Pancreas (tissue), 10 donors: ENCODE measurements around the gene DGKK. TPM values are rescaled to one million over a fixed set of nuclear protein-coding genes. Genes with fewer than 3 reads are reported as not detected.

Source experiments
- ATAC-seq, 4 donors: fragments of 200-7000 bp; cut with Tn5 transposase; one replicate each; pipeline versions ENCODE4 v1.8.0 to v1.9.1; 2020; ENCODE audit warnings: mild to moderate bottlenecking in 4 of 4, moderate library complexity in 4 of 4
- DNase-seq, 6 donors: peaks; one replicate each; pipeline ENCODE4 v3.0.0-alpha.2; 2020
- FAIRE-seq: peaks from 2 replicates; lab custom pipeline; 2012; peaks lifted over from hg19 to GRCh38; lab: Jason Lieb, UNC
- H3K27ac ChIP-seq, 4 donors: fragments of 200-600 bp; sonication (generic); 1 replicate in 3 of 4; 2 replicates in 1 of 4; pipeline versions ENCODE4 v1.5.0 to v1.8.0; 2020
- H3K27me3 ChIP-seq, 4 donors: fragments of 200-600 bp; one replicate each; pipeline ENCODE4 v1.8.0; 2021
- H3K36me3 ChIP-seq, 3 donors: fragments of 200-600 bp; sonication (generic) in 1 of 3; one replicate each; pipeline versions ENCODE4 v1.5.0 to v1.8.0; 2020 to 2021
- H3K4me1 ChIP-seq, 3 donors: fragments of 200-600 bp; one replicate each; pipeline ENCODE4 v1.8.0; 2021
- H3K4me3 ChIP-seq, 4 donors: fragments of 200-600 bp; sonication (generic) in 2 of 4; one replicate each; pipeline versions ENCODE4 v1.5.0 to v1.8.0; 2020 to 2021
- H3K9me3 ChIP-seq, 4 donors: fragments of 200-600 bp; one replicate each; pipeline ENCODE4 v1.8.0; 2021
- WGBS, 2 donors: extraction: QIAGEN DNeasy Blood & Tissue Kit; methylation state at CpG; one replicate each; pipeline ENCODE4 v1.1.7; 2013; 5-methylcytosine and 5-hydroxymethylcytosine counted together
- intact Hi-C, 3 donors: fragments of 100-400 bp; cut with DNase I; formaldehyde crosslinking; loops; one replicate each; pipeline versions ENCODE4 v1.11.1 to v1.14.2; 2022
- polyA plus RNA-seq, 2 donors: library from polyadenylated mRNA; stranded (reverse); fragments of 200-250 nt; gene quantifications; one replicate each; pipeline ENCODE4 v1.2.3, GENCODE V29; 2013
- total RNA-seq, 6 donors: library from RNA; stranded (reverse); fragmentation: NEBNext Ultra II Directional in 4 of 6; extraction: Animal tissue kit (Norgen Biotek cat#: 25700) in 4 of 6; gene quantifications; one replicate each; pipeline versions ENCODE4 v1.2.1 to v1.2.4, GENCODE V29; 2021 to 2023
- TF ChIP-seq, protein P1 (sequence below), 4 donors: fragments of 200-600 bp; sonication (generic) in 3 of 4; IDR thresholded peaks; one replicate each; pipeline versions ENCODE4 v1.5.0 to v1.8.0; 2021; ENCODE audit warnings: antibody characterized with exemption in 4 of 4
- donor health status: healthy with polysubstance abuse.
- donor health status: DM: no; HTN: no; CAD: no; lungs with moderate emphysema.
- donor health status: DM: no; HTN: no; CAD: no.
- donor health status: control.
- donor health status: control.
- donor health status: Bipolar disorder and iron deficiency.
- donor health status: DM: yes; HTN: yes; CAD: no.
- donor health status: DM: no; HTN: no; CAD: no.
- donor health status: DM: no; HTN: no; CAD: no.
- donor health status: DM: yes; HTN: yes; CAD: no.

DGKK gene
- total and polyA plus RNA-seq, 8 donors = not detected

DNA sequence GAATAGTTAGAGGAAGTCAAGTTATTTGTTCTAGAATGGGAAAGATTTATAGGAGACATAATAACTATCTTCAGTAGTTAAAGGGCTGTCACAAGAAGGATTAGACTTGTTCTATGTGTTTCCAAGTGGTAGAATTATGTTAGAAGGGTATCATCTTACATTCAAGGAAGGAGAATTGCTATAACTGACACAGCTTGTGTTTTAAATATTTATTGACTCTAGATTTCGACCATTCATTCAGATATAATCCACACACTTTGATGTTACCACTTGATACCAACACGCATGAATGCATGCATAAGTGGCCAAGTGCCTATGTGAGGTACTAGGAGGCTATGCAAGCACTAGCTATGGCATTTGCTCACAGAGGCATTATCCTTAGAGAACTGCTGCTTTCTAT lies 143.4 kb downstream of the DGKK start:
- WGBS, 2 donors = 45 to 57% methylated on average over 2 of the region's 2 CpGs
- Histone ChIP-seq H3K4me1 (no peaks in the 10 kb centered on the region), H3K4me3 (no peak overlapping the region), H3K9me3 (no peaks in the 10 kb centered on the region), H3K27ac (no peak overlapping the region), H3K27me3 (peaks cover 0 to 4% (median 2%) of the 10 kb centered on the region in 4 donors), H3K36me3 (no peaks in the 10 kb centered on the region)
- no peak for DNase-seq
- ATAC-seq = no peak
- TF ChIP-seq, protein P1, sequence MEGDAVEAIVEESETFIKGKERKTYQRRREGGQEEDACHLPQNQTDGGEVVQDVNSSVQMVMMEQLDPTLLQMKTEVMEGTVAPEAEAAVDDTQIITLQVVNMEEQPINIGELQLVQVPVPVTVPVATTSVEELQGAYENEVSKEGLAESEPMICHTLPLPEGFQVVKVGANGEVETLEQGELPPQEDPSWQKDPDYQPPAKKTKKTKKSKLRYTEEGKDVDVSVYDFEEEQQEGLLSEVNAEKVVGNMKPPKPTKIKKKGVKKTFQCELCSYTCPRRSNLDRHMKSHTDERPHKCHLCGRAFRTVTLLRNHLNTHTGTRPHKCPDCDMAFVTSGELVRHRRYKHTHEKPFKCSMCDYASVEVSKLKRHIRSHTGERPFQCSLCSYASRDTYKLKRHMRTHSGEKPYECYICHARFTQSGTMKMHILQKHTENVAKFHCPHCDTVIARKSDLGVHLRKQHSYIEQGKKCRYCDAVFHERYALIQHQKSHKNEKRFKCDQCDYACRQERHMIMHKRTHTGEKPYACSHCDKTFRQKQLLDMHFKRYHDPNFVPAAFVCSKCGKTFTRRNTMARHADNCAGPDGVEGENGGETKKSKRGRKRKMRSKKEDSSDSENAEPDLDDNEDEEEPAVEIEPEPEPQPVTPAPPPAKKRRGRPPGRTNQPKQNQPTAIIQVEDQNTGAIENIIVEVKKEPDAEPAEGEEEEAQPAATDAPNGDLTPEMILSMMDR (IDR thresholded peaks at IDR 0.05) = no peak
- FAIRE-seq = no peak
- intact Hi-C loops = no loop called here
